ENCODE measurements around the gene UMODL1. TPM values are rescaled to one million over a fixed set of nuclear protein-coding genes. Genes with fewer than 3 reads are reported as not detected.

Gene UMODL1
- total and polyA plus RNA-seq, 3 donors from 2014 or later, result 1.7 to 7.8 (median 6.8) TPM

DNA sequence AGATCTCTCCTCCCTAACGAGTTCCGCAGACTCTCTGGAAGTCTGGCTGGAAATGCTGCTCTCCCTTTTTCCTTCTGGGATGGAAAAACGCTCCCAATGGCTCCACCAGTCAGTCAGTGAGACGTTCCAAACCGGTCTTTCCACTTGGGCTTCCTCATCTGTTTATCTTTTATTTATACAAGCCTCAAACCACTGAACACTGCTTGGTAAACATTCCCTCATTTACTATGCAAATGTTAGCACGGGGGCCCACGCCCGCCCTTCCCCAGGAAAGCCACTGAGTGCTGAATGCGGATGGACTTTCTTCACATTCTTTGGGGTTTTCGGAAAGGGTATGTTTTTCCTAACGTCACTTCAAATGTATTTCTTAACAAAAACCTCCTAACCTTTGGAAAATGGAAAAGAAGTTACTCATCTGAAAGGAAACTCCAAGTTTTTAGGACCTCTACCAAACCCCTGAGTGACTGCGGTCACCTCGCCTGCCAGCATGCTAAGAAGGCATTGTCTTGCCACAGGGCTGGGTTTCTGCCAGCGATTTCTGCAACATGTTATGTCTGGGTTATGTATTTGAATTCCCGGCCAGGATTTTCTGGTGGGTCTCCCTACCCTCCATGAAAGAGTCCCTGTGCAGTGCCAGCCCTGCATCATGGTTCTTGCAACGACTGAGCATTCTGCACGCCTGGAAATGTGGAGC is 14.0 kb upstream of the UMODL1 start:
- intact Hi-C loops (cut with DNase I; ENCODE audit: low total_unique reads), result no loop called here
- WGBS, 2 donors, result 74 to 76% methylated on average over 17 of the region's 17 CpGs

DNA sequence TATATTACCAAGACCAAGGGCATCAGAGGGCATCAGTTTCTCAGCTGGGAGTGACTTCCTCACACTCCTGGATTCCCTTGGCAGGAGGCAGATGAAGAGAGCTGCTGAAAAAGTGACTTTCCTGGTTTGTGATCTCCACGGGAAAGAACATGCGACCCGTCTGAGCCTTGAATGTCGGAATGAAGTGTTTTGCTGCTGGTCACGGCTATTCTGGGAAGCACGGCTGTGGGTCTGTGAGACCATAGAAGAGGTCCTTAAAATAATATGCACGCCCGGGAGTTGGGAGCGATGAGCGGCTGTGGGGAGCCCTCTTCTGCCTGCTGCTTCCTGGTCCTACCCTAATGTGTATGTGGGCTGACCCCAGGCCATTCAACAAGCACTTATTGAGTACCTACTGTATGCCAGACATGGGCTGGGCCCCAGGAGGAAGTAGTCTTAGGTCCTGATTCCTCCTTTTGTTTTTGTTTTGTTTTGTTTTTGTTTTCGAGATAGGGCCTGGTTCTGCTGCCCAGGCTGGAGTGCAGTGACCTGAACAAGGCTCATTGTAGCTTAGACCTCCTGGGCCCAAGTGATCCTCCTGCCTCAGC is 13.2 kb upstream of the UMODL1 start:
- no peaks in the 10 kb centered on the region for H3K27me3 ChIP-seq
- no peak for DNase-seq
- WGBS, 2 donors, result 72% methylated on average over 11 of the region's 11 CpGs
- no peak for TF ChIP-seq POLR2A (IDR thresholded peaks at IDR 0.05)
- TF ChIP-seq, protein P1, sequence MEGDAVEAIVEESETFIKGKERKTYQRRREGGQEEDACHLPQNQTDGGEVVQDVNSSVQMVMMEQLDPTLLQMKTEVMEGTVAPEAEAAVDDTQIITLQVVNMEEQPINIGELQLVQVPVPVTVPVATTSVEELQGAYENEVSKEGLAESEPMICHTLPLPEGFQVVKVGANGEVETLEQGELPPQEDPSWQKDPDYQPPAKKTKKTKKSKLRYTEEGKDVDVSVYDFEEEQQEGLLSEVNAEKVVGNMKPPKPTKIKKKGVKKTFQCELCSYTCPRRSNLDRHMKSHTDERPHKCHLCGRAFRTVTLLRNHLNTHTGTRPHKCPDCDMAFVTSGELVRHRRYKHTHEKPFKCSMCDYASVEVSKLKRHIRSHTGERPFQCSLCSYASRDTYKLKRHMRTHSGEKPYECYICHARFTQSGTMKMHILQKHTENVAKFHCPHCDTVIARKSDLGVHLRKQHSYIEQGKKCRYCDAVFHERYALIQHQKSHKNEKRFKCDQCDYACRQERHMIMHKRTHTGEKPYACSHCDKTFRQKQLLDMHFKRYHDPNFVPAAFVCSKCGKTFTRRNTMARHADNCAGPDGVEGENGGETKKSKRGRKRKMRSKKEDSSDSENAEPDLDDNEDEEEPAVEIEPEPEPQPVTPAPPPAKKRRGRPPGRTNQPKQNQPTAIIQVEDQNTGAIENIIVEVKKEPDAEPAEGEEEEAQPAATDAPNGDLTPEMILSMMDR (IDR thresholded peaks at IDR 0.05), result no peak
- no peaks in the 10 kb centered on the region for H3K4me1 ChIP-seq
- no peak overlapping the region for H3K27ac ChIP-seq
- no peaks in the 10 kb centered on the region for H3K36me3 ChIP-seq (ENCODE audit: low read depth, missing control alignments)
- intact Hi-C loops (cut with DNase I; ENCODE audit: low total_unique reads), result no loop called here
- H3K4me3 ChIP-seq, result no peak overlapping the region
- no peaks in the 10 kb centered on the region for H3K9me3 ChIP-seq

More for the DNA sequence above, 14.0 kb upstream of the UMODL1 start:
- Histone ChIP-seq H3K27me3 (no peaks in the 10 kb centered on the region), H3K36me3 (ENCODE audit: low read depth, missing control alignments) (no peaks in the 10 kb centered on the region), H3K4me3 (no peak overlapping the region), H3K27ac (no peak overlapping the region), H3K9me3 (no peaks in the 10 kb centered on the region), H3K4me1 (no peaks in the 10 kb centered on the region)
- no peak for DNase-seq
- TF ChIP-seq, protein P1 (IDR thresholded peaks at IDR 0.05), result no peak
- no peak for TF ChIP-seq POLR2A (IDR thresholded peaks at IDR 0.05)

DNA sequence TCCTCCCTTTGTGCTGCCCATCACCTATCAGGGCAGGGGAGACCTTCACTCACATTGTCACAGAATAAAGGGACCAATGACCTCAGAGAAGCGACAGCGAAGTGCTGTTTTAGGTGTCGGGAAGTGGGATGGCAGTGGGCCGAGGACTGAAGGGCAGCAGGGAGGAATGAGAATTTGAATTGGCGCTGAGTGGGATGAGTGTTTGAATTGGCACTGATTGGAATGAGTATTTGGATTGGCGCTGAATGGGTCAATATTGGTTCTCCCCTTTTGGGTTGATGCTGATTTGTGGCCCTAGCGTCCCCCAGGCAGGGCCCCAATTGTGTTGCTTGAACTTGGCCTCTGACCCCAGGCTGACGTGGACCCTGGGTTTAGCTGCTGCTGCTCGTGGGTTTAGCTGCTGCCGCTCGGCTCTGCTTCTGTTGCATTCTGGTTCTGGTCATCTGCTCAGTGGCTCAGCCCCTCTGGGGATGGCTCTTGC is 12.4 kb upstream of the UMODL1 start:
- 96 to 97% methylated on average over 6 to 11 of the region's 11 CpGs for WGBS, 2 donors
- TF ChIP-seq POLR2A (IDR thresholded peaks at IDR 0.05), result no peak
- TF ChIP-seq, protein P1 (IDR thresholded peaks at IDR 0.05), result no peak
- intact Hi-C loops (cut with DNase I; ENCODE audit: low total_unique reads), result no loop called here
- Histone ChIP-seq H3K4me1 (no peaks in the 10 kb centered on the region), H3K36me3 (ENCODE audit: low read depth, missing control alignments) (no peaks in the 10 kb centered on the region), H3K4me3 (no peak overlapping the region), H3K9me3 (no peaks in the 10 kb centered on the region), H3K27me3 (no peaks in the 10 kb centered on the region), H3K27ac (no peak overlapping the region)
- no peak for DNase-seq

DNA sequence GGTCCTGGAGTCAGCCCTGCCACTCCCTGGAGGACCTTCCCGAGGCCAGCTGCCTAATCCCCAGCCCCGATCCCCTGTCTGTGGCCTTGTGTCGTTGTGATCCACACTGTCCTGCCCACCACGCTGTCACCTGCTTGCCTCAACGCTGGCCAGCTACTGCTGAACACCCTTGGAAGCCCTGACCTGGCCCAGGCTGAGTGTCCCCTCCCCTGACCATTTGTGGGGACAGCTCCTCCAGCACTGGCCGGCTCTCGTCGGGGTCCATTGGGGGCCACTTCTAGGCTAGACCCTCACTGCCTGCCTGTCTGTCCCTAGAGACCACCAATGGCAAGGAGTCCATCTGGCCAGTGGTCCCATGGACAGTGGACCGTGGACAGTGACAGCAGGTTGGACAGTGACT is 12.0 kb upstream of the UMODL1 start:
- WGBS, 2 donors, result 92 to 96% methylated on average over 5 to 9 of the region's 9 CpGs
- H3K4me1 ChIP-seq, result no peaks in the 10 kb centered on the region

More for the DNA sequence above, 12.0 kb upstream of the UMODL1 start:
- intact Hi-C loops (cut with DNase I; ENCODE audit: low total_unique reads), result no loop called here
- no peak overlapping the region for H3K4me3 ChIP-seq
- H3K27me3 ChIP-seq, result no peaks in the 10 kb centered on the region
- H3K27ac ChIP-seq, result no peak overlapping the region
- no peak for DNase-seq
- no peaks in the 10 kb centered on the region for H3K36me3 ChIP-seq (ENCODE audit: low read depth, missing control alignments)
- H3K9me3 ChIP-seq, result no peaks in the 10 kb centered on the region
- TF ChIP-seq, protein P1 (IDR thresholded peaks at IDR 0.05), result no peak
- TF ChIP-seq POLR2A (IDR thresholded peaks at IDR 0.05), result no peak

All from testis (tissue), 3 donors.